GM23338 (cell line): ENCODE measurements around the gene GBF1. TPM values are rescaled to one million over a fixed set of nuclear protein-coding genes. Genes with fewer than 3 reads are reported as not detected.

Experiments
- ATAC-seq: fragments of 200-7000 bp; cut with Tn5 transposase; 3 replicates; pipeline ENCODE4 v1.9.1; 2020
- DNase-seq: peaks from one replicate; pipeline ENCODE4 v3.0.0-alpha.2; 2015; ENCODE audit warnings: low spot score
- H2AFZ ChIP-seq: fragments of 200-600 bp; sonication (generic); 2 replicates; pipeline ENCODE4 v1.8.0; 2016; ENCODE audit warnings: antibody characterized with exemption, mild to moderate bottlenecking, moderate library complexity
- H3F3A ChIP-seq: fragments of 200-600 bp; sonication (generic); replicated peaks from 2 replicates; pipeline ENCODE4 v1.8.0; 2017; ENCODE audit warnings: antibody characterized with exemption, mixed run types, low read depth
- H3K27ac ChIP-seq: fragments of 200-600 bp; sonication (generic); 2 replicates; pipeline ENCODE4 v1.6.1; 2016; ENCODE audit warnings: low read depth
- H3K27me3 ChIP-seq: fragments of 200-600 bp; sonication (generic); 2 replicates; pipeline ENCODE4 v1.8.0; 2016; ENCODE audit warnings: mild to moderate bottlenecking, mixed run types, moderate library complexity; ENCODE audit not compliant: insufficient read depth
- H3K36me3 ChIP-seq: fragments of 200-600 bp; sonication (generic); 2 replicates; pipeline ENCODE4 v1.8.0; 2016; ENCODE audit warnings: mild to moderate bottlenecking; ENCODE audit not compliant: insufficient read depth
- H3K4me1 ChIP-seq: fragments of 200-600 bp; sonication (generic); 2 replicates; pipeline ENCODE4 v1.8.0; 2016; ENCODE audit warnings: mild to moderate bottlenecking, moderate library complexity; ENCODE audit not compliant: insufficient read depth
- H3K4me2 ChIP-seq: fragments of 200-600 bp; sonication (generic); 2 replicates; pipeline ENCODE4 v1.7.1; 2017; ENCODE audit warnings: mixed run types
- H3K4me3 ChIP-seq: fragments of 200-600 bp; sonication (generic); 2 replicates; pipeline ENCODE4 v1.6.1; 2016; ENCODE audit warnings: mixed run types
- H3K79me2 ChIP-seq: fragments of 200-600 bp; sonication (generic); replicated peaks from 2 replicates; pipeline ENCODE4 v1.8.0; 2017; ENCODE audit warnings: mild to moderate bottlenecking; ENCODE audit not compliant: insufficient read depth
- H3K9me2 ChIP-seq: fragments of 200-600 bp; sonication (generic); 2 replicates; pipeline ENCODE4 v1.8.0; 2017; ENCODE audit not compliant: insufficient read depth
- H4K20me1 ChIP-seq: fragments of 200-600 bp; sonication (generic); replicated peaks from 2 replicates; pipeline ENCODE4 v1.8.0; 2017; ENCODE audit warnings: mild to moderate bottlenecking; ENCODE audit not compliant: insufficient read depth
- H3K27ac Mint-ChIP-seq: 2 replicates; pipeline ENCODE4 v1.8.0; 2020; ENCODE audit warnings: inconsistent platforms, mild to moderate bottlenecking, moderate library complexity, mixed read lengths
- H3K27me3 Mint-ChIP-seq: 3 replicates; pipeline ENCODE4 v1.8.0; 2022; ENCODE audit warnings: low read depth, mild to moderate bottlenecking, moderate library complexity, mixed read lengths, inconsistent platforms; ENCODE audit not compliant: insufficient read depth, poor library complexity
- H3K36me3 Mint-ChIP-seq: 3 replicates; pipeline ENCODE4 v1.8.0; 2021; ENCODE audit warnings: low read depth, mild to moderate bottlenecking, inconsistent platforms, moderate library complexity, mixed read lengths
- H3K4me1 Mint-ChIP-seq: 3 replicates; pipeline ENCODE4 v1.8.0; 2020; ENCODE audit warnings: mild to moderate bottlenecking, inconsistent platforms, mixed read lengths
- H3K4me3 Mint-ChIP-seq: 3 replicates; pipeline ENCODE4 v1.8.0; 2021; ENCODE audit warnings: moderate library complexity, mild to moderate bottlenecking, inconsistent platforms, mixed read lengths
- H3K9me3 Mint-ChIP-seq: 3 replicates; pipeline ENCODE4 v1.8.0; 2020; ENCODE audit warnings: moderate library complexity, mild to moderate bottlenecking, inconsistent platforms, mixed read lengths
- CREB1 ChIP-seq: fragments of 250-450 bp; sonication (Bioruptor Pico); IDR thresholded peaks from 2 replicates; pipeline ENCODE4 v1.5.0; 2020; ENCODE audit warnings: low read depth, mild to moderate bottlenecking, moderate library complexity
- EZH2 ChIP-seq: fragments of 200-600 bp; sonication (generic); IDR thresholded peaks from one replicate; pipeline ENCODE4 v1.8.0; 2017; ENCODE audit warnings: antibody characterized with exemption, mild to moderate bottlenecking, low read depth; ENCODE audit not compliant: unreplicated experiment
- EZH2phosphoT487 ChIP-seq: fragments of 200-600 bp; sonication (generic); IDR thresholded peaks from one replicate; pipeline ENCODE4 v1.8.1; 2018; ENCODE audit warnings: antibody characterized with exemption; ENCODE audit not compliant: unreplicated experiment
- JUNB ChIP-seq: IDR thresholded peaks from one replicate; pipeline ENCODE4 v1.6.1; 2016; ENCODE audit warnings: antibody characterized with exemption; ENCODE audit not compliant: unreplicated experiment
- NANOG ChIP-seq: IDR thresholded peaks from 2 replicates; pipeline ENCODE4 v1.6.1; 2016; ENCODE audit warnings: antibody characterized with exemption, borderline replicate concordance
- POLR2AphosphoS5 ChIP-seq: IDR thresholded peaks from 2 replicates; pipeline ENCODE4 v1.6.1; 2016; ENCODE audit warnings: antibody characterized with exemption, low read depth
- REST ChIP-seq: IDR thresholded peaks from one replicate; pipeline ENCODE4 v1.6.1; 2018; ENCODE audit warnings: antibody characterized with exemption; ENCODE audit not compliant: unreplicated experiment
- STAT1 ChIP-seq: IDR thresholded peaks from one replicate; pipeline ENCODE4 v1.6.1; 2016; ENCODE audit warnings: antibody characterized with exemption; ENCODE audit not compliant: unreplicated experiment
- ZNF114 ChIP-seq: fragments of 250-450 bp; sonication (Bioruptor Pico); IDR thresholded peaks from 2 replicates; pipeline ENCODE4 v1.5.0; 2020; ENCODE audit warnings: mild to moderate bottlenecking, moderate library complexity
- ZNF331 ChIP-seq: fragments of 250-450 bp; sonication (Bioruptor Pico); IDR thresholded peaks from 2 replicates; pipeline ENCODE4 v1.5.0; 2020; ENCODE audit warnings: low read depth, mild to moderate bottlenecking, moderate library complexity
- ZNF462 ChIP-seq: fragments of 250-450 bp; sonication (Bioruptor Pico); IDR thresholded peaks from 2 replicates; pipeline ENCODE4 v1.5.0; 2020; ENCODE audit warnings: mild to moderate bottlenecking, moderate library complexity
- polyA plus RNA-seq: library from polyadenylated mRNA; unstranded; fragments of >200 nt; fragmentation: Nextera tagmentation; extraction: Ambion mirVana; gene quantifications from 2 replicates; pipeline ENCODE4 v1.2.1, GENCODE V29; 2016
- total RNA-seq: library from RNA; depleted of rRNA; stranded (reverse); fragments of >200 nt; shearing (Covaris generic); gene quantifications from 2 replicates; pipeline ENCODE4 v1.2.3, GENCODE V29; 2014
- TF ChIP-seq, protein P1 (sequence below): IDR thresholded peaks from 2 replicates; pipeline ENCODE4 v1.6.1; 2016; ENCODE audit warnings: antibody characterized with exemption

The GBF1 gene
- total and polyA plus RNA-seq, 2 experiments from 2014 or later, result 6.5 to 27.2 TPM

- TF ChIP-seq ZNF462 (CRISPR knock-in tag) (no peak), CREB1 (CRISPR knock-in tag) (no peak)
- TF ChIP-seq, protein P1, sequence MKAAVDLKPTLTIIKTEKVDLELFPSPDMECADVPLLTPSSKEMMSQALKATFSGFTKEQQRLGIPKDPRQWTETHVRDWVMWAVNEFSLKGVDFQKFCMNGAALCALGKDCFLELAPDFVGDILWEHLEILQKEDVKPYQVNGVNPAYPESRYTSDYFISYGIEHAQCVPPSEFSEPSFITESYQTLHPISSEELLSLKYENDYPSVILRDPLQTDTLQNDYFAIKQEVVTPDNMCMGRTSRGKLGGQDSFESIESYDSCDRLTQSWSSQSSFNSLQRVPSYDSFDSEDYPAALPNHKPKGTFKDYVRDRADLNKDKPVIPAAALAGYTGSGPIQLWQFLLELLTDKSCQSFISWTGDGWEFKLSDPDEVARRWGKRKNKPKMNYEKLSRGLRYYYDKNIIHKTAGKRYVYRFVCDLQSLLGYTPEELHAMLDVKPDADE, result no peak
These were observed 18.8 kb upstream of the GBF1 start (continued) for GRCh38 chr10:102226542-102226870.

DNA sequence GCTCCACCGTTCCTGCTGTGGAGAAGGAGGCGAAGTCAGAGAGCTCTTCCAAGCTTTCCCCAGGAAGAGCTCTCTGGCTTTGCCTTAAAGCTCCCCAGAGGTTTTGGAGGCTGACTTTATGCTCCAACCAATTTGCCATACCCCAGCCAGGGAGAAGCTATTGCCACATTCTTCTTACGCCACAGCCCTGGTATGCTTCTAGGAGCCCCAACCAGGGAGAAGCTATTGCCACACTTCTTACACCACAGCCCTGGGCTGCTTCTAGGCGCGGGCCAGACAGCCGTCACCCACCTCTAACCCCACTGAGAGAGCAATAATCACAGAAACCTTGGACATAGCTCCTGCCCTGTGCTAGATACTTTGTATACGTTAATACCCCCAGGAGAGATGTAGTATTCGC, 18.3 kb upstream of the GBF1 start:
- H2AFZ ChIP-seq, result no peak overlapping the region
- H3K9me2 ChIP-seq, result no peaks in the 10 kb centered on the region
- peaks cover 5% of the 10 kb centered on the region for H3F3A ChIP-seq
- H3K79me2 ChIP-seq, result no peaks in the 10 kb centered on the region
- Mint-ChIP-seq H3K4me1 (peaks cover 5% of the 10 kb centered on the region; the same call in 2 of the 3 replicates), H3K4me3 (no peak overlapping the region), H3K36me3 (no peaks in the 10 kb centered on the region), H3K27ac (no peak overlapping the region), H3K27me3 (peaks cover 67% of the 10 kb centered on the region), H3K9me3 (peaks cover 2% of the 10 kb centered on the region; the same call in 1 of the 3 replicates)
- ATAC-seq, result no peak
- no peak overlapping the region for H3K4me2 ChIP-seq
- H3K27me3 ChIP-seq, result peaks cover 85% of the 10 kb centered on the region
- H3K4me1 ChIP-seq, result peaks cover 4% of the 10 kb centered on the region; the same call in 1 of the 2 replicates
- H3K4me3 ChIP-seq, result no peak overlapping the region
- DNase-seq, result no peak
- no peak overlapping the region for H3K27ac ChIP-seq
- H3K36me3 ChIP-seq, result no peaks in the 10 kb centered on the region
- peaks cover 10% of the 10 kb centered on the region; the same call in 1 of the 2 replicates for H4K20me1 ChIP-seq
- no peak for TF ChIP-seq ZNF114 (CRISPR knock-in tag)
- no peak for TF ChIP-seq NANOG
- TF ChIP-seq EZH2, result no peak
- TF ChIP-seq CREB1 (CRISPR knock-in tag), result no peak
- no peak for TF ChIP-seq ZNF331 (CRISPR knock-in tag)
- TF ChIP-seq POLR2AphosphoS5, result no peak
- TF ChIP-seq STAT1, result no peak
- TF ChIP-seq JUNB, result no peak
- TF ChIP-seq EZH2phosphoT487, result no peak
- no peak for TF ChIP-seq REST
- TF ChIP-seq, protein P1, result no peak
